Measurements from ENCODE around the gene PALLD.

Gene PALLD

GRCh38 chr4:168587411-168588125 lies 90.7 kb downstream of the PALLD start:
- DNase-seq (ENCODE audit: low read depth in 1 of 2, low spot score in 1 of 2): no peak

GRCh38 chr4:168588916-168589531 lies 92.2 kb downstream of the PALLD start:
- DNase-seq (ENCODE audit: low read depth in 1 of 2, low spot score in 1 of 2): no peak

- no peak for DNase-seq (ENCODE audit: low read depth in 1 of 2, low spot score in 1 of 2)
Observed at GRCh38 chr4:168592676-168593075, 95.8 kb downstream of the PALLD start.

GRCh38 chr4:168593399-168593798 lies 96.5 kb downstream of the PALLD start:
- DNase-seq (ENCODE audit: low read depth in 1 of 2, low spot score in 1 of 2): no peak

GRCh38 chr4:168594121-168594520 lies 97.3 kb downstream of the PALLD start:
- DNase-seq (ENCODE audit: low read depth in 1 of 2, low spot score in 1 of 2): no peak

- DNase-seq (ENCODE audit: low read depth in 1 of 2, low spot score in 1 of 2): no peak
Observed at GRCh38 chr4:168598191-168598590, 101.3 kb downstream of the PALLD start.

GRCh38 chr4:168600796-168601583 lies 104.1 kb downstream of the PALLD start:
- DNase-seq (ENCODE audit: low read depth in 1 of 2, low spot score in 1 of 2): no peak

- DNase-seq (ENCODE audit: low read depth in 1 of 2, low spot score in 1 of 2): no peak
Observed at GRCh38 chr4:168601899-168602298, 105.0 kb downstream of the PALLD start.

- DNase-seq (ENCODE audit: low read depth in 1 of 2, low spot score in 1 of 2): no peak
Observed at GRCh38 chr4:168604496-168605373, 107.9 kb downstream of the PALLD start.

GRCh38 chr4:168605411-168605810 lies 108.6 kb downstream of the PALLD start:
- DNase-seq (ENCODE audit: low read depth in 1 of 2, low spot score in 1 of 2): no peak

GRCh38 chr4:168607215-168607614 lies 110.4 kb downstream of the PALLD start:
- DNase-seq (ENCODE audit: low read depth in 1 of 2, low spot score in 1 of 2): no peak

- DNase-seq (ENCODE audit: low read depth in 1 of 2, low spot score in 1 of 2): no peak
Observed at GRCh38 chr4:168608771-168609170, 111.9 kb downstream of the PALLD start.

GRCh38 chr4:168609369-168609768 lies 112.5 kb downstream of the PALLD start:
- DNase-seq (ENCODE audit: low read depth in 1 of 2, low spot score in 1 of 2): no peak

- no peak for DNase-seq (ENCODE audit: low read depth in 1 of 2, low spot score in 1 of 2)
Observed at GRCh38 chr4:168610911-168611530, 114.2 kb downstream of the PALLD start.

GRCh38 chr4:168612450-168613135 lies 115.7 kb downstream of the PALLD start:
- no peak for DNase-seq (ENCODE audit: low read depth in 1 of 2, low spot score in 1 of 2)

- DNase-seq (ENCODE audit: low read depth in 1 of 2, low spot score in 1 of 2): no peak
Observed at GRCh38 chr4:168613869-168614268, 117.0 kb downstream of the PALLD start.

GRCh38 chr4:168614281-168615057 lies 117.6 kb downstream of the PALLD start:
- DNase-seq (ENCODE audit: low read depth in 1 of 2, low spot score in 1 of 2): no peak

- DNase-seq (ENCODE audit: low read depth in 1 of 2, low spot score in 1 of 2): no peak
Observed at GRCh38 chr4:168615294-168616065, 118.6 kb downstream of the PALLD start.

All from activated CD4-positive, alpha-beta T cell treated with anti-CD3 and anti-CD28 coated beads, Interleukin-2, amount 50 U/mL, for 24 hours (primary cell).